Endothelial cell of umbilical vein (primary cell): ENCODE measurements around the gene TOP3B. TPM values are rescaled to one million over a fixed set of nuclear protein-coding genes. Genes with fewer than 3 reads are reported as not detected.

ENCODE experiments used
- BruUV-seq: library from RNA; stranded (reverse); fragments of 400-500 nt; replicated peaks from 2 replicates; lab custom pipeline; 2021; lab: Mats Ljungman, UMichigan
- CTCF ChIA-PET: fragments of 300-600, 350-600 bp; sonication (Branson Sonifier 250); formaldehyde crosslinking; loops from one replicate; lab custom pipeline; 2021; ENCODE audit warnings: antibody characterized with exemption, inconsistent platforms; lab: Charles Lee
- POLR2A ChIA-PET: fragments of 300-600, 350-600 bp; sonication (Branson Sonifier 250); formaldehyde crosslinking; loops from one replicate; lab custom pipeline; 2021; ENCODE audit warnings: antibody characterized with exemption, inconsistent platforms; lab: Charles Lee
- DNase-seq: peaks from one replicate; pipeline ENCODE4 v3.0.0-alpha.2; 2011; ENCODE audit warnings: low read depth, low spot score
- FAIRE-seq: peaks from 2 replicates; lab custom pipeline; 2011; peaks lifted over from hg19 to GRCh38; lab: Jason Lieb, UNC
- H2AFZ ChIP-seq: 2 replicates; pipeline ENCODE4 v1.6.0; 2012; ENCODE audit warnings: low read depth, low read length, control low read depth, inconsistent platforms
- H3K27ac ChIP-seq: 2 replicates; pipeline ENCODE4 v1.5.1; 2011; ENCODE audit warnings: low read depth, mild to moderate bottlenecking, control low read depth, low read length, moderate library complexity; ENCODE audit not compliant: insufficient read depth
- H3K27me3 ChIP-seq, 2 experiments: 2 replicates each; pipeline versions ENCODE4 v1.6.0 to v1.6.1; 2011; ENCODE audit warnings: low read length in 2 of 2, mixed read lengths in 1 of 2; ENCODE audit not compliant: control insufficient read depth in 2 of 2, insufficient read depth in 2 of 2
- H3K36me3 ChIP-seq, 2 experiments: 2 replicates in 1 of 2; 3 replicates in 1 of 2; pipeline ENCODE4 v1.5.1; 2011; ENCODE audit warnings: low read length in 2 of 2, mild to moderate bottlenecking in 1 of 2, moderate library complexity in 1 of 2; ENCODE audit not compliant: control insufficient read depth in 2 of 2, insufficient read depth in 2 of 2; ENCODE audit errors: extremely low read depth in 1 of 2
- H3K4me1 ChIP-seq: 3 replicates; pipeline ENCODE4 v1.5.1; 2011; ENCODE audit warnings: mild to moderate bottlenecking, low read length; ENCODE audit not compliant: control insufficient read depth, insufficient read depth; ENCODE audit errors: extremely low read depth
- H3K4me2 ChIP-seq: 2 replicates; pipeline ENCODE4 v1.6.1; 2011; ENCODE audit warnings: low read length, control low read depth, mixed read lengths; ENCODE audit not compliant: insufficient read depth
- H3K4me3 ChIP-seq, 3 experiments: fragments of 200-600 bp in 1 of 3; sonication (generic), shearing (Covaris generic) in 1 of 3; replicated peaks in 1 of 3; 2 replicates each; pipeline ENCODE4 v1.5.1; 2011 to 2016; ENCODE audit warnings: control low read depth in 3 of 3, low read length in 3 of 3, mild to moderate bottlenecking in 2 of 3, inconsistent platforms in 1 of 3, low read depth in 1 of 3, moderate library complexity in 1 of 3; ENCODE audit not compliant: insufficient read depth in 1 of 3
- H3K79me2 ChIP-seq: 2 replicates; pipeline ENCODE4 v1.6.0; 2012; ENCODE audit warnings: low read length, inconsistent platforms; ENCODE audit not compliant: control insufficient read depth, insufficient read depth
- H3K9ac ChIP-seq: replicated peaks from 2 replicates; pipeline ENCODE3; 2011; ENCODE audit warnings: low read length, control low read depth; ENCODE audit not compliant: insufficient read depth; ENCODE audit errors: extremely low read depth
- H3K9me1 ChIP-seq: replicated peaks from 3 replicates; pipeline ENCODE4 v1.6.0; 2011; ENCODE audit warnings: mild to moderate bottlenecking, low read length; ENCODE audit not compliant: control insufficient read depth, insufficient read depth; ENCODE audit errors: extremely low read depth
- H3K9me3 ChIP-seq: replicated peaks from 2 replicates; pipeline ENCODE4 v1.5.1; 2012; ENCODE audit warnings: low read length, inconsistent platforms; ENCODE audit not compliant: control insufficient read depth, insufficient read depth
- H4K20me1 ChIP-seq: replicated peaks from 2 replicates; pipeline ENCODE3; 2011; ENCODE audit warnings: mild to moderate bottlenecking, low read length; ENCODE audit not compliant: control insufficient read depth, insufficient read depth; ENCODE audit errors: extremely low read depth
- CTCF ChIP-seq, 2 donors: IDR thresholded peaks; 1 replicate in 1 of 2; 2 replicates in 1 of 2; pipeline ENCODE4 v1.5.1; 2011; ENCODE audit warnings: low read length in 2 of 2, mild to moderate bottlenecking in 2 of 2, moderate library complexity in 2 of 2, control low read depth in 1 of 2, inconsistent platforms in 1 of 2, low read depth in 1 of 2; ENCODE audit not compliant: insufficient read depth in 1 of 2; ENCODE audit errors: extremely low read depth in 1 of 2
- EZH2 ChIP-seq: IDR thresholded peaks from 2 replicates; pipeline ENCODE4 v1.6.1; 2012; ENCODE audit warnings: borderline replicate concordance, low read depth, mild to moderate bottlenecking, moderate library complexity, low read length, inconsistent platforms; ENCODE audit not compliant: severe bottlenecking
- FOS ChIP-seq: IDR thresholded peaks from 2 replicates; pipeline ENCODE4 v1.6.1; 2011; ENCODE audit warnings: mild to moderate bottlenecking, low read length, moderate library complexity, borderline replicate concordance; ENCODE audit not compliant: insufficient read depth
- GATA2 ChIP-seq: IDR thresholded peaks from 2 replicates; pipeline ENCODE4 v1.7.0; 2011; ENCODE audit warnings: low read depth, mild to moderate bottlenecking, moderate library complexity, mixed read lengths, low read length; ENCODE audit not compliant: insufficient read length, insufficient read depth
- JUN ChIP-seq: IDR thresholded peaks from 2 replicates; pipeline ENCODE4 v1.6.1; 2011; ENCODE audit warnings: borderline replicate concordance, low read depth; ENCODE audit not compliant: insufficient read length, insufficient read depth
- MAX ChIP-seq: IDR thresholded peaks from 2 replicates; pipeline ENCODE4 v1.6.1; 2011; ENCODE audit not compliant: insufficient read depth, insufficient read length
- MYC ChIP-seq: IDR thresholded peaks from one replicate; pipeline ENCODE4 v1.6.1; 2011; ENCODE audit warnings: mild to moderate bottlenecking, low read depth, low read length
- POLR2A ChIP-seq: IDR thresholded peaks from 2 replicates; pipeline ENCODE4 v1.6.1; 2012; ENCODE audit warnings: low read depth, mild to moderate bottlenecking, control low read depth, low read length
- POLR2AphosphoS5 ChIP-seq: IDR thresholded peaks from 2 replicates; pipeline ENCODE4 v1.6.1; 2012; ENCODE audit warnings: low read depth, mild to moderate bottlenecking, control low read depth, low read length, moderate library complexity; ENCODE audit not compliant: insufficient read depth
- dilution Hi-C: fragments of 300-500 bp; cut with MboI; formaldehyde crosslinking; loops from one replicate; pipeline ENCODE4 v1.15.0; 2019; ENCODE audit warnings: low sequenced_read_pairs; ENCODE audit not compliant: extremely low pct_ligation_motif_present
- intact Hi-C: fragments of 100-400 bp; cut with micrococcal nuclease; formaldehyde crosslinking; loops from one replicate; pipeline ENCODE4 v1.10.0; 2022
- polyA plus RNA-seq, 4 experiments: library from polyadenylated mRNA; depleted of rRNA in 3 of 4; stranded (reverse) in 3 of 4; unstranded in 1 of 4; fragments of >200 nt; gene quantifications; 2 replicates each; pipeline versions ENCODE4 v1.2.1 to v1.2.3, GENCODE V29; 2011 to 2012; ENCODE audit warnings: missing spikeins in 1 of 4
- total RNA-seq: library from RNA; stranded (reverse); gene quantifications from 2 replicates; pipeline ENCODE4 v1.2.3, GENCODE V29; 2021

The TOP3B gene
- total and polyA plus RNA-seq, 2 donors (not counting 3 experiments of a cell fraction or from before 2014, with no cell fraction given): 25.2 to 56.5 TPM

GRCh38 chr22:21931056-21931455 lies 51.5 kb downstream of the TOP3B start:
- DNase-seq (no peak), FAIRE-seq (no peak)
- no peaks in the 10 kb centered on the region for H3K4me1 ChIP-seq
- no peaks in the 10 kb centered on the region for H3K27me3 ChIP-seq
- H3K9ac ChIP-seq: no peak overlapping the region
- H3K4me3 ChIP-seq: no peak overlapping the region
- H3K9me3 ChIP-seq: no peaks in the 10 kb centered on the region
- peaks cover 44 to 74% of the 10 kb centered on the region in 2 experiments for H3K36me3 ChIP-seq
- dilution Hi-C loops: loop anchor here (10.0 to 25.0 kb wide), 3 partner anchors 76 to 219 kb away; no protein-coding TSS in a partner anchor
- no peaks in the 10 kb centered on the region for H3K9me1 ChIP-seq
- H3K27ac ChIP-seq: no peak overlapping the region
- no peaks in the 10 kb centered on the region for H4K20me1 ChIP-seq
- no peak overlapping the region for H3K4me2 ChIP-seq
- intact Hi-C loops: no loop called here
- H2AFZ ChIP-seq: no peak overlapping the region
- ChIA-PET CTCF (interaction anchor here (13.1 kb wide), 1 partner anchor 20 kb away, joined by 292 read pairs; the partner anchor contains the start of gene PPM1F), POLR2A (interaction anchor here (0.6 kb wide), 1 partner anchor 1282 kb away, joined by 3 read pairs; no protein-coding TSS in a partner anchor)
- BruUV-seq: no TSS peak
- no peak for TF ChIP-seq FOS
- TF ChIP-seq POLR2A: no peak
- TF ChIP-seq EZH2: no peak
- TF ChIP-seq JUN: no peak
- H3K79me2 ChIP-seq: peaks cover 24% of the 10 kb centered on the region

- Histone ChIP-seq H3K9me1 (no peaks in the 10 kb centered on the region), H3K9ac (no peak overlapping the region), H2AFZ (no peak overlapping the region), H3K27ac (no peak overlapping the region), H4K20me1 (no peaks in the 10 kb centered on the region), H3K4me1 (no peaks in the 10 kb centered on the region), H3K4me2 (no peak overlapping the region), H3K9me3 (no peaks in the 10 kb centered on the region), H3K36me3 (peaks cover 38 to 80% of the 10 kb centered on the region in 2 experiments), H3K4me3 (no peak overlapping the region), H3K79me2 (peaks cover 12% of the 10 kb centered on the region), H3K27me3 (no peaks in the 10 kb centered on the region)
- POLR2A ChIA-PET: no interaction called here
- no peak for FAIRE-seq
- BruUV-seq: no TSS peak
- DNase-seq: no peak
- TF ChIP-seq CTCF (IDR thresholded peaks at IDR 0.05; ENCODE audit: extremely low read depth in 1 of 2, insufficient read depth in 1 of 2, low read depth in 1 of 2, low read length in 2 of 2) (no peak), MYC (no peak), JUN (no peak), MAX (no peak), EZH2 (no peak), FOS (no peak), POLR2AphosphoS5 (no peak), POLR2A (no peak), GATA2 (no peak)
- intact Hi-C loops (no loop called here), dilution Hi-C loops (loop anchor here (25.0 kb wide), 2 partner anchors 117 to 217 kb away; no protein-coding TSS in a partner anchor)
- CTCF ChIA-PET: no interaction called here
These were observed 53.3 kb downstream of the TOP3B start for GRCh38 chr22:21929253-21929652.
